Activated CD8-positive, alpha-beta memory T cell treated with anti-CD3 and anti-CD28 coated beads for 24 hours (primary cell): ENCODE measurements around the gene ARHGEF12.

Experiments
- DNase-seq: peaks from one replicate; pipeline ENCODE4 v3.0.0-alpha.2; 2020

Gene ARHGEF12

GRCh38 chr11:120431633-120432032 lies 95.4 kb downstream of the ARHGEF12 start:
- no peak for DNase-seq

- no peak for DNase-seq
Observed at GRCh38 chr11:120432056-120433018, 96.1 kb downstream of the ARHGEF12 start.

DNA sequence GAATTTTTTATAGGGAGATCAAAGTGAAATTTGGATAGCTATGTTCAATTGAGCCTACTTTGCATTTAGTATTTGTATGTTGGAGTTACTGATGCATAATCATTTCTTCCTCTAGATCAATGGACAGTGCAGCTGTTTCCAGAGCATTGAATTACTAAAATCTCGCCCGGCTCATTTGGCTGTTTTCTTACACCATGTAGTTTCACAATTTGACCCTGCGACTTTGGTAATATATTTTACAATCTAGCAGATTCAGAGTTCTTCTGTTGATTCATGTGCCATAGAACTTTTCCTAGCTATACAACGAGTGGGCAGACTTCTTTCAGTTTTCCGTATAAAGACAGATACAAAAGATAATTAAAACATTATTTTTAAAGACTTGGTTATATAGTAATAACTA lies 105.4 kb downstream of the ARHGEF12 start:
- DNase-seq = no peak

GRCh38 chr11:120442031-120442430 lies 105.8 kb downstream of the ARHGEF12 start:
- no peak for DNase-seq

DNA sequence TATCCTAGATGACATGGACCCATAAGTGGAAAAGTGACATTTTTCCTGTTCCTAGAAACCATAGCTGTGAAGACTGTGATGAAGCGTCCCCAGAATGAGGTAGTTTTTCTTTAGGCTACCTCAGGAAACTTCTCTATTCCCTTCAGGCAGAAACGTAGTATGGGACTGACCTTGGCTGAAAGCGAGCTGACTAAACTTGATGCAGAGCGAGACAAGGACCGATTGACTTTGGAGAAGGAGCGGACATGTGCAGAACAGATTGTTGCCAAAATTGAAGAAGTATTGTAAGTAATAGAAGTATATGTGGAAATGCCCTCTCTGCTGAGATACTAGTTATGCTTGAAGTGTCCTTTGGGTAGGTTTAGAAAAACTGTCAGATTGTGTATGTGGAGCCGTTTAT lies 110.6 kb downstream of the ARHGEF12 start:
- no peak for DNase-seq

GRCh38 chr11:120448240-120448639 lies 112.0 kb downstream of the ARHGEF12 start:
- no peak for DNase-seq

DNA sequence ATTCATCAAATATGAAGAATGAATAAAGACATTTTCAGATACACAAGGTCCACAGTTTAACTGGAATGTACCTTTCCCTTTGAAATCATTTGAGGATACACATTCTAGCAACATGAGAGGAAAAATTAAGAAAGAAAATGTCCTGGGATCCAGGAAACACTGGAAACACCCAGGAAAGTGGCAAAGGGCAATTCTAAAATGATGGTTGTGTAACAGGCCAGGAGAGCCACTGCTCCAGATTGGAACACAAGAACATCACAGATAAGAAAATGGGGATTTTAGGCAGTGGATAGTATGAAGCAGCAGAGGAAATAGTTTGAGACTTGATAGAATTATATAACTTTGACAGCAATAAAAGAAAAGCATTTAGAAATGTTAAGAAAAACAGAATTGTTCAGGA lies 119.3 kb downstream of the ARHGEF12 start:
- DNase-seq = no peak

DNA sequence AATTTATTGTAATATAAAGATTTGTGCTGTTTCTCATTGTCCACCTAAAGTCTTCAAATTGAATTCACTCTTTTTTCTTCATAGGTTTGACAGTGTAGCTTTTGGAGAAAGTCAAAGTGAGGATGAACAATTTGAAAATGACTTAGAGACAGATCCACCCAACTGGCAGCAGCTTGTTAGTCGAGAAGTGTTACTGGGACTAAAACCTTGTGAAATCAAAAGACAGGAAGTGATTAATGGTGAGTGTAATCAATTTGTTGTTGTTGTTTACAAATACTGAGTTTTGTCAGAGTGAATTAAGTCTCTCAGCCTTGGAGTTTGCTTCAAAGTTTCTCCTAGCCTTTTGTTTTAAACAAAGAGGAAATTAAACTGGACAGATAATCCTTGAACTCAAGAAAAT lies 121.8 kb downstream of the ARHGEF12 start:
- DNase-seq = no peak

GRCh38 chr11:120462825-120463224 lies 126.6 kb downstream of the ARHGEF12 start:
- DNase-seq = no peak

- no peak for DNase-seq
Observed at GRCh38 chr11:120465921-120466534, 129.8 kb downstream of the ARHGEF12 start.

DNA sequence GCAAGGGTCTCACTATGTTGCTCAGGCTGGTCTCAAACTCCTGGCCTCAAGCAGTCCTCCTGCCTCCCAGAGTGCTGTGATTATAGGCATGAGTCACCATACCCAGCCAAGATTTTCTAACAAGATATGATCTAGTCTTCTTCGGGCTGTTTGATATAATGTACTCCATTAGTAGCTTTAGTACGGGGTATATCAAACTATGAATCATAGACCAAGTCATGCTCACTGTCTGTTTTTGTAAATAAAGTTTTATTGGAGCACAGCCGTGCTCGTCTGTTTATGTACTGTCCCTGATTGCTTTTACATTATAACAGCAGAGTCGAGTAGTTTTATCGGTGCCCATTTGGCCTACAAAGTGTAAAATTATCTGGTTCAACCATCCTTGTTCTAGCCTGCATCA lies 131.4 kb downstream of the ARHGEF12 start:
- DNase-seq = no peak

GRCh38 chr11:120471131-120471530 lies 134.9 kb downstream of the ARHGEF12 start:
- DNase-seq = no peak

GRCh38 chr11:120471994-120472393 lies 135.8 kb downstream of the ARHGEF12 start:
- no peak for DNase-seq

GRCh38 chr11:120473503-120473902 lies 137.3 kb downstream of the ARHGEF12 start:
- DNase-seq = no peak

- no peak for DNase-seq
Observed at GRCh38 chr11:120482149-120482548, 145.9 kb downstream of the ARHGEF12 start.

DNA sequence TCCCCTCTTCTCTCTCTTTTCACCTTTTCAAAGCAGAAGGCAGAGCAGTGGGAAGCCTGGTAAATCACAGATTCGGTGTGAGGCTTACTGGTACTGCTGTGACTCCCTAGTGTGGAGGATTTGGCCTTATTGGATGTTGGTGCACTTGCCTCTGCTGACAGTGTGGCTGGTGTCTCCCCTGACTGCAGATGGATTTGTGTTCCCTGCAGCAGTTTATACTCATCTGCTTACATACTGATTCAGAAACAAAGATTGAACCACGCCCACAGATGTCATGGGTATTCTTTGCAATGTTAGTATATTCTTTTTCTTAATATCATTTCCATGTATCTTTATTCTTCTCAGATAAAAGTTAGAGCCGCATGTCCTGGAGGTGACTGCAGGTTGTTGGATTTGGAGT lies 148.5 kb downstream of the ARHGEF12 start:
- no peak for DNase-seq

DNA sequence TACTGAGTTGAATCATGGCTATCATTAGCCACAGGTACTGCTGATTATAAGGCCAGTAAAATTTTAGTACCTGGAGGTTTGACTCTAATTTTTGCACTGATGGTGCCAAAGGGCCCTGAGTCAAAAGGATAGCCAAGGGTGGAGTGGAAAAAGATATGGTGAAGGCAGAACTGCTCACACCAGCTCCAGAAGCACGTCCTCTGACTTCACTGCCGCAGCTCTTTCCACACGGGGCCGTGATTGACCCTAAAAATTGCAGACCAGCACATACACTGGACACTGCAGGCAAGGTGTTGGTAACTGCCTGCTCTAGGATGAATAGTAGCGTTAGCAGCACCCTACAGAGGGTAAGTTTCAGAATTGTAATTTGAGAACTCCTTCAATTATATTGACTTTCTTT lies 149.9 kb downstream of the ARHGEF12 start:
- DNase-seq = no peak

DNA sequence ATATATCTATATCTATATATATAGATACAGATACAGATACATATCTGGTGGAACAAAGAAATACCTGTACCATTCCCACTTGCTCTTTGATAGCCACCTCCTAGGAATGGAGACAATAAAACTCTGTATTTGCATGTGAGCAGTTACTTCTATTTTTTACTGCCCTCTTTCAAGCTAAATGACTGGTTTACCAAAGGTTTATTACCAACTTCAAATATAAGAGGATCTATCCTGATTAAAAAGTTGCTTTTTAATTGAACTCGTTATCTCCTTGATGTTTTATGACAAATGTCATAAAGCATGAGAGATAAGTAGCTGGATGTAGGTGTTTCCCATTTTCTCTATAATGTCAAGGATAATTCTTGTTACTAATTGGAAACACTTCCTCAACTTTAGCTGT lies 153.6 kb downstream of the ARHGEF12 start:
- no peak for DNase-seq

GRCh38 chr11:120492486-120492885 lies 156.3 kb downstream of the ARHGEF12 start:
- no peak for DNase-seq

DNA sequence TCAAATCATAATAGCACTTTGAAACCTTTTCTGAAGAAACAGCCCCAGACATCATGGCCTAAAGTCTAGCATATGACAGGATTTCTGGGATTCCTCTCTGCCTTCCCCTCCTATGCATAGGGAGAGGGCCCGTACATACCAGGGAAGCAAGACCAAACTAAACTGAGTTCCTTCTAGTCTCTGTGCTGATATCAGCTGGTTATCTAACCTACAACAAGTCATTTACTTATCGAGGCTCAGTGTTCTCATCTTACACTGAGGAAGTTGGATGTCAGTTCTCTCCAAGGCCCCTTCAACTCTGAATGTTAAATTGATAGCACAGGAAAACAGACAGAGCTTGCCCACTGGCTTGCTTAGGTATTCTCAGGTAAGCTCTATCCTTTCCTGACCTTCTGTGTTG lies 158.4 kb downstream of the ARHGEF12 start:
- no peak for DNase-seq

DNA sequence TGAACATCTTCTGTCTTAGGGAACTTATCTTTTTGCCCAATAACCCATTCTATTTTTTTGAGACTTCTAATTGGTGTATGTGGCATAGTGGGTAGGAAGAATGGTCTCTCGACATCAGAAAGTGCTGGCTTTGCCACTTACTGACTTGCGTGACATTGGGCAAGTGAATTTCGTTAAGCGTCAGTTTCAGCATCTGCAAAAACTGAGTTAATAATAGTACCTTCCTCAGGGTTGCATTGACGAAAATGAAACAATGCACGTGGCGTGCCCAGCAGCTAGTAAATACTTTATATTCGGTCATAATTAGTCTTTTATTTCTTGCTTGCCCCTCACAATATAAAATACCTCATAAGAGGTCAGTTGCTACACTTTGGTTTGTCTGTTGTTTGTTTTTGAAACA lies 162.9 kb downstream of the ARHGEF12 start:
- DNase-seq = no peak

GRCh38 chr11:120499859-120500258 lies 163.6 kb downstream of the ARHGEF12 start:
- no peak for DNase-seq

GRCh38 chr11:120500414-120501071 lies 164.3 kb downstream of the ARHGEF12 start:
- DNase-seq = no peak

- DNase-seq = no peak
Observed at GRCh38 chr11:120501440-120501839, 165.2 kb downstream of the ARHGEF12 start.
